ENCODE measurements around the gene NUP210. TPM values are rescaled to one million over a fixed set of nuclear protein-coding genes. Genes with fewer than 3 reads are reported as not detected.

NUP210 gene
- total RNA-seq, 4 donors from 2014 or later = 3.2 to 9.1 (median 4.1) TPM

- TF ChIP-seq CTCF (IDR thresholded peaks at IDR 0.05) = no peak
- no peak for DNase-seq (ENCODE audit: low spot score)
- no peak for ATAC-seq (ENCODE audit: low FRiP score)
These were observed 11.2 kb downstream of the NUP210 start for GRCh38 chr3:13408890-13409289.

GRCh38 chr3:13407926-13408325 is 12.2 kb downstream of the NUP210 start:
- ATAC-seq (ENCODE audit: low FRiP score) = no peak
- no peak for DNase-seq (ENCODE audit: low spot score)
- TF ChIP-seq CTCF (IDR thresholded peaks at IDR 0.05) = no peak

GRCh38 chr3:13407475-13407874 is 12.6 kb downstream of the NUP210 start:
- no peak for TF ChIP-seq CTCF (IDR thresholded peaks at IDR 0.05)
- no peak for DNase-seq (ENCODE audit: low spot score)
- no peak for ATAC-seq (ENCODE audit: low FRiP score)

- ATAC-seq (ENCODE audit: low FRiP score) (no peak), DNase-seq (ENCODE audit: low spot score) (no peak)
- no peak for TF ChIP-seq CTCF (IDR thresholded peaks at IDR 0.05)
These were observed 13.9 kb downstream of the NUP210 start for GRCh38 chr3:13406190-13406589.

DNA sequence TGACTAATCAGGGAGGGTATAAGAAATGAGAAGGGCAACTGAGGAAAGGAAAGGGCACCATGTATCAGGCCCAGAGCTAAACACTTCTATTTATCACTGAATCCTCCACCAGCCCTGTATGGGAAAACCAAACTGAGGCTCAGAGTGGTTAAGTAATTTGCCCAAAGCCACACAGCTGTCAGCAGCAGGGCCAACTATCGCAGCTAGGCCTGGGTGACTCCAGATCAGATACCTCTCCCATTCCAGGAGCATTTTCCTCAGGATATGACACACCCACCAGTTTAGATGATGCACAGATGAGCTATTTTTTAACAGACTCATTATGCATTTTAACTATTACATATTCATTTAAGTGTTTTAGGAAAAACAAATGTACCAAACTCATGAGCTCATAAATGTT is 14.5 kb downstream of the NUP210 start:
- TF ChIP-seq CTCF (IDR thresholded peaks at IDR 0.05) = no peak
- ATAC-seq (ENCODE audit: low FRiP score) = no peak
- DNase-seq (ENCODE audit: low spot score) = no peak

DNA sequence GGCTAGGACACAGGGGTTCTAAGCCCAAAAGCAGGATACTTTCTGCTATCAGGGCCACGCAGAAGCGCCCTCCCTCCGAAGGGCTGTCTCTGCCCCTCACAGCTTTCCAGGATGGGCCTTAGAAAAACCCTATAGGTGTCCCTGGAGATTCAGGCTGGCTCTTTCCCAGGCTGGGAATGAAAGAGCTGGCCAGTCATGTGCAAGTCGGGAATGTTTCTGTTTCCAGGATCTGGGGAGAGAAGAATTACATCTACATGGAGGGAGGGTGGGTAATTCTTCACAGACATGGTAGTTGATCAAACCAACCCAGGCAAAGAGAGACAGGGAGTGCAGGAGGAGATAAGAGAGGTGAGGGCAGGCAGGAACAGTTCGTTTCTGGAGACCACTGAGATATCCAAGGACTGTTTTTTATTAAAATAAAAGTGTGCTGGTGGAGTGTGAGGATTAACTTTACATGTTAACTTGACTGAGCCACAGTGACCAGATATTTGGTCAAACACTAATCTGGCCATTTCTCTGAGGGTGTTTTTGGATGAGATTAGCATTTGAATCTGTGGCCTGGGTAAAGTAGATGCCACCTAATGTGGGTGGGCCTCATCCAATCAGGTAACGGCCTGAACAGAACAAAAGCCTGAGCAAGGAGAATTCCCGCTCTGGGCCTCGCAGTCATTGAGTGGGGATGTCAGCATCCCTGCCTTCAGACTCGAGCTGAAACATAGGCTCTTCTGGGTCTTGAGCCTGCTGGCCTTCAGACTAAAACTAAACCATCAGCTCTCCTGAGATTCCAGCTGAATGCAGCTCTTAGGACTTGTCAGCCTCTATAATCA is 15.3 kb downstream of the NUP210 start:
- no peak for DNase-seq (ENCODE audit: low spot score)
- no peak for TF ChIP-seq CTCF (IDR thresholded peaks at IDR 0.05)

GRCh38 chr3:13403847-13404246 is 16.3 kb downstream of the NUP210 start:
- DNase-seq (ENCODE audit: low spot score) (no peak), ATAC-seq (ENCODE audit: low FRiP score) (no peak)
- TF ChIP-seq CTCF (IDR thresholded peaks at IDR 0.05) = no peak

More for the DNA sequence above, 15.3 kb downstream of the NUP210 start:
- ATAC-seq (ENCODE audit: low FRiP score) = no peak
